Nephron (organoid): ENCODE data around the gene NOL4L.

Experiments used
- H3K27ac Mint-ChIP-seq, 3 experiments: 2 replicates each; pipeline ENCODE4 v1.8.0; 2020; ENCODE audit warnings: mixed read lengths in 3 of 3, mild to moderate bottlenecking in 2 of 3, moderate library complexity in 1 of 3
- H3K27me3 Mint-ChIP-seq: 2 replicates; pipeline ENCODE4 v1.8.0; 2021; ENCODE audit warnings: low read depth, mild to moderate bottlenecking, moderate library complexity, mixed read lengths
- H3K36me3 Mint-ChIP-seq: 2 replicates; pipeline ENCODE4 v1.8.0; 2020; ENCODE audit warnings: low read depth, mixed read lengths
- H3K4me1 Mint-ChIP-seq: 2 replicates; pipeline ENCODE4 v1.8.0; 2020; ENCODE audit warnings: mixed read lengths
- H3K4me3 Mint-ChIP-seq, 3 experiments: 2 replicates each; pipeline ENCODE4 v1.8.0; 2020; ENCODE audit warnings: mild to moderate bottlenecking in 3 of 3, mixed read lengths in 3 of 3, moderate library complexity in 2 of 3
- H3K9me3 Mint-ChIP-seq: 2 replicates; pipeline ENCODE4 v1.8.0; 2020; ENCODE audit warnings: mixed read lengths
- TF ChIP-seq, protein P1 (sequence below), 3 experiments: fragments of 200-600 bp; sonication (generic); IDR thresholded peaks; one replicate each; pipeline ENCODE4 v1.5.0; 2021; ENCODE audit warnings: antibody characterized with exemption in 3 of 3; ENCODE audit not compliant: unreplicated experiment in 3 of 3

NOL4L gene

DNA sequence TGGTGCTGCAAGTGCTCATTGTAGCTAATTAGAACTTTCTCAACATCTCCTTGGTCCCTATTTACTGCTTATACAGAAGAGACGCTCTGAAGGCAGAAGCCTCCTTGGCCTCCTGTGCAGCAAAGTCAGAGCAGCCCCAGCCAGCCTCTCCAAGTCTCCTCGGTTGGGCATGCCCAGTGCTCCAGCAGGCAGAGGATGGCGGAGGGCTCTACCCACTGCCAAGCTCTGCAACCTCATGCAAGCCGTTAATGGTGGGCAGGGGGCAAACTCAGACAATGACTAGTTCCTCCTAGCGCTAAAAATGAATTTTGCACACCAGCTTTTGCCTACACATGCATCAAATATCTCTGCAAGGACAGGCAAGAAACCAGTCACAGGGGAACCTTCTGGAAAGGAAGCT is 27.8 kb downstream of the NOL4L start:
- no peaks in the 10 kb centered on the region for H3K9me3 Mint-ChIP-seq
- no peak overlapping the region for H3K27ac Mint-ChIP-seq
- peaks cover 46% of the 10 kb centered on the region for H3K4me1 Mint-ChIP-seq
- H3K36me3 Mint-ChIP-seq, result peaks cover 3% of the 10 kb centered on the region
- TF ChIP-seq, protein P1, sequence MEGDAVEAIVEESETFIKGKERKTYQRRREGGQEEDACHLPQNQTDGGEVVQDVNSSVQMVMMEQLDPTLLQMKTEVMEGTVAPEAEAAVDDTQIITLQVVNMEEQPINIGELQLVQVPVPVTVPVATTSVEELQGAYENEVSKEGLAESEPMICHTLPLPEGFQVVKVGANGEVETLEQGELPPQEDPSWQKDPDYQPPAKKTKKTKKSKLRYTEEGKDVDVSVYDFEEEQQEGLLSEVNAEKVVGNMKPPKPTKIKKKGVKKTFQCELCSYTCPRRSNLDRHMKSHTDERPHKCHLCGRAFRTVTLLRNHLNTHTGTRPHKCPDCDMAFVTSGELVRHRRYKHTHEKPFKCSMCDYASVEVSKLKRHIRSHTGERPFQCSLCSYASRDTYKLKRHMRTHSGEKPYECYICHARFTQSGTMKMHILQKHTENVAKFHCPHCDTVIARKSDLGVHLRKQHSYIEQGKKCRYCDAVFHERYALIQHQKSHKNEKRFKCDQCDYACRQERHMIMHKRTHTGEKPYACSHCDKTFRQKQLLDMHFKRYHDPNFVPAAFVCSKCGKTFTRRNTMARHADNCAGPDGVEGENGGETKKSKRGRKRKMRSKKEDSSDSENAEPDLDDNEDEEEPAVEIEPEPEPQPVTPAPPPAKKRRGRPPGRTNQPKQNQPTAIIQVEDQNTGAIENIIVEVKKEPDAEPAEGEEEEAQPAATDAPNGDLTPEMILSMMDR (IDR thresholded peaks at IDR 0.05; ENCODE audit: unreplicated experiment in 3 of 3), result no peak
- peaks cover 4% of the 10 kb centered on the region for H3K27me3 Mint-ChIP-seq
- H3K4me3 Mint-ChIP-seq, result no peak overlapping the region

DNA sequence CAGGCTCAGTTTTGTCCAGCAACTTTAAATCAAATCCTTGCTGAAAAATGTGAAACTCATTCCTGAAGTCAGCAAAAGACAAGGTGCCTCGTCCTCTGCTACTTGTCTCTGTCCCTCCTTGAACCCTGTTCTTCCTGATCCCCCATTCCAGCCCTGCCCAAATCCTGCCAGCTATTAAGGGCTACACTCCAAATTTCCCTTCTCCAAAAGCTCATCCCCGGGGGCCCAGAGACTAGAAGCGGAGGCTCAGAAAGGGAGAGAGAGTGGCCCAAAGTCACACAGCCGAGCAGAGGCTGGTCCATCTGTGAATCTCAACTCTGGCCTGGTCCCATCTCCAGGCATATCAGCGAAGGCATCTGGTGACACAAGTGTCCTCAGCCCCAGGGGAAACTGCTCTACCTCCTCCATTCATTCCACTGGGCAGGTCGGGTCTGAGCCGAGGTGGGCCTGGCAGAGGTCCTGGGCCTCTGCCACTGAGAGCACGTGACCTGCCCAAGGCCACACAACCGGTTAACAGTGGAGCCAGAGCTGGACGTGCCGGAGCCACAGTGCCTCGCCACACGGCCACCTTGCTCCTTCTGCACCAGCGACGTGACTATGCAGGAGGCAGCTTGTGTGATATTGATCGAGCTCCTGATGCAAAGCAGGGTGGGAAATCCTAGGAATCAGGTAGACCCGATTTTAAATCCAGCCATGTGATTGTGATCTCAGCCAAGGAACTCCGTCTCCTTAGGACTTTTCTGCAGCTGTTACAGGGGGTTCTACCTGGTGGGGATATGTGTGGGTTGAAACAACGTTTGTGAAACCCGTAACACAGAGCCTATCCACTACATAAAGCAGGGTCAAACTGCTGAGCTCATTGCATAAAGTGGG is 28.6 kb downstream of the NOL4L start:
- Mint-ChIP-seq H3K27me3 (peaks cover 4% of the 10 kb centered on the region), H3K9me3 (no peaks in the 10 kb centered on the region), H3K4me3 (no peak overlapping the region), H3K27ac (no peak overlapping the region), H3K4me1 (peaks cover 43% of the 10 kb centered on the region), H3K36me3 (peaks cover 3% of the 10 kb centered on the region)
- TF ChIP-seq, protein P1 (IDR thresholded peaks at IDR 0.05; ENCODE audit: unreplicated experiment in 3 of 3), result no peak

DNA sequence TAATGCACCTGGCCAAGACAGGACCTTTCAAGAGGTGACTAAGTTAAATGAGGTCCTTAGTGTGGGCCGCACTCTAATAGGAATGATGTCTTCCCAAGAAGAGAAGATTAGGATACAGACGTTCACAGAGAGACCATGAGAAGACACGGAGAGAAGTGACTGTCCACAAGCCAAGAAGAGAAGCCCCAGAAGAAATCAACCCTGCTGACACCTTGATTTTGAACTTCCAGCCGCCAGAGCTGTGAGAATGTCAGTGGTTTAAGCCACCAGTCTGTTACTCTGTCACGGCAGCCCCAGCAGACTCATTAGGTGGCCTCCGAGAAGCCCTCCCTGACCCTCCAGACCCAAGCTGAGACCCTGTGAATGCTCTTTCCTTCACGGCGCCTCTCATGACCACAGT is 29.5 kb downstream of the NOL4L start:
- TF ChIP-seq, protein P1 (IDR thresholded peaks at IDR 0.05; ENCODE audit: unreplicated experiment in 3 of 3), result no peak
- Mint-ChIP-seq H3K4me1 (peaks cover 36% of the 10 kb centered on the region), H3K27ac (no peak overlapping the region), H3K4me3 (no peak overlapping the region), H3K27me3 (peaks cover 4% of the 10 kb centered on the region), H3K36me3 (peaks cover 3% of the 10 kb centered on the region), H3K9me3 (no peaks in the 10 kb centered on the region)

DNA sequence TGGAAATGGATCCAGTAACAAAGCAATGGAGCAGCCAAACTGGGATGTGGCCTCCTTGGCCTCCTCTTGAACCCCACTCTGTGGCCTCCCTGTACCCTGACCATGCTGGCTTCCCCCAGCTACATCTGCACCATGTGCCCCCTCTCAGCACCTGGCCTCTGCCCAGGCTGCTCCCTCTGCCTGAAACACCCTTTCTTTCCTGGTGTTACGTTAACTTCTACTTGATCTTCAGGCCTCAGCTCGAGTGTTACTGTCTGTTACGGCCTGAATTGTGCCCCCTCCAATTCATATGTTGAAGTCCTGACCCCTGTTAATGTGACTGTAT is 30.2 kb downstream of the NOL4L start:
- peaks cover 4% of the 10 kb centered on the region for H3K27me3 Mint-ChIP-seq
- peaks cover 30% of the 10 kb centered on the region for H3K4me1 Mint-ChIP-seq
- H3K9me3 Mint-ChIP-seq, result no peaks in the 10 kb centered on the region
- H3K36me3 Mint-ChIP-seq, result peaks cover 3% of the 10 kb centered on the region
- TF ChIP-seq, protein P1 (IDR thresholded peaks at IDR 0.05; ENCODE audit: unreplicated experiment in 3 of 3), result no peak
- no peak overlapping the region for H3K27ac Mint-ChIP-seq
- no peak overlapping the region for H3K4me3 Mint-ChIP-seq

DNA sequence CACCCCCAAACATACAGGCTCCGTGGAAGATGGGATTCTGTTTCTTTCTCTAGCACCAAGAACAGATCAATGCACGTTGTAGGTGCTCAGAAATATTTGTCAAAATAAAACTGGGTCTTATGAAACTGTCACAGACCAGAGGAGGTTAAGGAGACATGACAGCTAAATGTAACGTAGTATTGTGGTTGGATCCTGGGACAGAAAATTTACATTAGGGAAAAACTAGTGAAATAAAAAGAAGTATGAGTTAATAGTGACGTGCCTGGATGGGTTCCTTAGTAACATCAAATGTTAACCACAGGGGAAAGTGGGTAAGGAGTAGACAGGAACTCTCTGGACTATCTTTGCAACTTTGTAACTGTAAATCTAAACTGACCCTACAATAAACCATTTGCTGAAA is 31.5 kb downstream of the NOL4L start:
- TF ChIP-seq, protein P1 (IDR thresholded peaks at IDR 0.05; ENCODE audit: unreplicated experiment in 3 of 3), result no peak
- Mint-ChIP-seq H3K27me3 (no peaks in the 10 kb centered on the region), H3K36me3 (peaks cover 9% of the 10 kb centered on the region), H3K9me3 (peaks cover 6% of the 10 kb centered on the region), H3K27ac (peak overlapping the region in 1 of 3 experiments; percentile 65), H3K4me1 (peaks cover 21% of the 10 kb centered on the region), H3K4me3 (no peak overlapping the region)

DNA sequence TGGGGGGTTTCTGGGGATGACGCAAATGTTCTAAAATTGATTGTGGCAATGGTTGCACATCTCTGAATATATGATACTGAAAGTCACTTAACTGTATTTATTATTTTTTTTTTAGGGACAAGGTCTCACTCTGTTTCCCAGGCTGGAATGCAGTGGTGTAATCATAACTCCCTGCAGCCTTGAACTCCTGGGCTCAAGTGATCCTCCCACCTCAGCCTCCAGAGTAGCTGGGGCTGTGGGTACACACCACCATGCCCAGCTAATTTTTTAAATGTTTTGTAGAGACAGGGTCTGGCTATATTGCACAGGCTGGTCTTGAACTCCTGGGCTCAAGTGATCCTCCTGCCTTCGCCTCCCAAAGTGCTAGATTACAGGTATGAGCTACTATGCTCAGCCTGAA is 33.4 kb downstream of the NOL4L start:
- no peak overlapping the region for H3K4me3 Mint-ChIP-seq

More for the DNA sequence above, 33.4 kb downstream of the NOL4L start:
- H3K9me3 Mint-ChIP-seq, result peaks cover 11% of the 10 kb centered on the region
- H3K27me3 Mint-ChIP-seq, result no peaks in the 10 kb centered on the region
- peaks cover 9% of the 10 kb centered on the region for H3K4me1 Mint-ChIP-seq
- TF ChIP-seq, protein P1 (IDR thresholded peaks at IDR 0.05; ENCODE audit: unreplicated experiment in 3 of 3), result no peak
- peaks cover 15% of the 10 kb centered on the region for H3K36me3 Mint-ChIP-seq
- no peak overlapping the region for H3K27ac Mint-ChIP-seq
